Measurements from ENCODE around the gene LETM1. TPM values are rescaled to one million over a fixed set of nuclear protein-coding genes. Genes with fewer than 3 reads are reported as not detected.

The LETM1 gene
- total RNA-seq, 1 experiment from 2014 or later: 67.3 TPM

GRCh38 chr4:1794809-1795298 is 61.1 kb downstream of the LETM1 start:
- TF ChIP-seq ELF1 (IDR thresholded peaks at IDR 0.05; ENCODE audit: borderline replicate concordance, low read depth) (no peak), ZFX (IDR thresholded peaks at IDR 0.05) (peak; percentile 29; the same call in 1 of the 2 replicates)
- H3K9me2 ChIP-seq (ENCODE audit: insufficient read depth): no peaks in the 10 kb centered on the region
- CTCF ChIA-PET: interaction anchor here (0.6 to 0.7 kb wide), 2 partner anchors 10 to 254 kb away, joined by 3 to 4 read pairs; no protein-coding TSS in a partner anchor
- BruUV-seq (replicated peaks): no TSS peak
- intact Hi-C loops (cut with micrococcal nuclease): no loop called here
- no peak for DNase-seq (ENCODE audit: low read depth, low spot score)
- POLR2A ChIA-PET: interaction anchor here (1.7 kb wide), 1 partner anchor 27 kb away, joined by 5 read pairs; no protein-coding TSS in a partner anchor
- H3K9me3 ChIP-seq (ENCODE audit: control insufficient read depth in 1 of 2, insufficient read depth in 1 of 2, low read depth in 1 of 2, low read length in 2 of 2): no peaks in the 10 kb centered on the region
- peak overlapping the region; percentile 61 to 80 for H3K4me3 ChIP-seq (replicated peaks in 1 of 2; ENCODE audit: low read depth in 1 of 2, low read length in 2 of 2)
- RAD21 ChIA-PET (ENCODE audit: low non-redundant PET in 1 of 2, low total read pairs in 2 of 2, uncharacterized antibody in 2 of 2, unreplicated experiment in 2 of 2): no interaction called here
- peak overlapping the region; percentile 68 for H3K9ac ChIP-seq (ENCODE audit: low read length)
- H3K27me3 ChIP-seq (ENCODE audit: insufficient read depth, low read length): no peaks in the 10 kb centered on the region
- no peaks in the 10 kb centered on the region for H4K20me1 ChIP-seq (ENCODE audit: insufficient read depth)
- peak overlapping the region; percentile 98 for H3K4me2 ChIP-seq (ENCODE audit: low read length)
- peaks cover 15% of the 10 kb centered on the region; the same call in 1 of the 2 replicates for H3K79me2 ChIP-seq (ENCODE audit: insufficient read depth, low read length)
- H2AFZ ChIP-seq (ENCODE audit: low read depth, low read length, poor library complexity, severe bottlenecking): no peak overlapping the region
- peak; percentile 16 for ATAC-seq
- peaks cover 0 to 4% of the 10 kb centered on the region in 2 experiments; a peak in 1 of 4 replicates for H3K36me3 ChIP-seq (ENCODE audit: control insufficient read depth in 1 of 2, insufficient read depth in 2 of 2, low read length in 2 of 2)
- H3K4me1 ChIP-seq (ENCODE audit: control insufficient read depth in 1 of 2, insufficient read depth in 2 of 2, low read length in 2 of 2): peaks cover 6 to 19% of the 10 kb centered on the region in 2 experiments; a peak in 3 of 4 replicates
- H3K27ac ChIP-seq (ENCODE audit: low read depth, low read length): peak overlapping the region; percentile 75; the same call in 1 of the 2 replicates

GRCh38 chr4:1793940-1794808 is 61.8 kb downstream of the LETM1 start:
- ChIA-PET RAD21 (ENCODE audit: low non-redundant PET in 1 of 2, low total read pairs in 2 of 2, uncharacterized antibody in 2 of 2, unreplicated experiment in 2 of 2) (no interaction called here), CTCF (no interaction called here), POLR2A (interaction anchor here (1.7 kb wide), 1 partner anchor 26 kb away, joined by 5 read pairs; no protein-coding TSS in a partner anchor)
- H3K36me3 ChIP-seq (ENCODE audit: control insufficient read depth in 1 of 2, insufficient read depth in 2 of 2, low read length in 2 of 2): peaks cover 0 to 4% of the 10 kb centered on the region in 2 experiments; a peak in 1 of 4 replicates
- H3K4me2 ChIP-seq (ENCODE audit: low read length): peak overlapping the region; percentile 98
- BruUV-seq (replicated peaks): no TSS peak
- H3K27me3 ChIP-seq (ENCODE audit: insufficient read depth, low read length): no peaks in the 10 kb centered on the region
- H4K20me1 ChIP-seq (ENCODE audit: insufficient read depth): no peaks in the 10 kb centered on the region
- DNase-seq (ENCODE audit: low read depth, low spot score): no peak
- H3K4me3 ChIP-seq (replicated peaks in 1 of 2; ENCODE audit: low read depth in 1 of 2, low read length in 2 of 2): peak overlapping the region; percentile 61 to 80
- peak overlapping the region; percentile 75; the same call in 1 of the 2 replicates for H3K27ac ChIP-seq (ENCODE audit: low read depth, low read length)
- ATAC-seq: peak; percentile 18
- H3K9me2 ChIP-seq (ENCODE audit: insufficient read depth): no peaks in the 10 kb centered on the region
- intact Hi-C loops (cut with micrococcal nuclease): no loop called here
- peaks cover 15% of the 10 kb centered on the region; the same call in 1 of the 2 replicates for H3K79me2 ChIP-seq (ENCODE audit: insufficient read depth, low read length)
- TF ChIP-seq RAD21 (IDR thresholded peaks at IDR 0.05; ENCODE audit: low read depth): no peak
- peak; percentile 39; the same call in 1 of the 2 replicates for TF ChIP-seq EGR1 (IDR thresholded peaks at IDR 0.05; ENCODE audit: low read depth)
- peaks cover 6 to 19% of the 10 kb centered on the region in 2 experiments; a peak in 3 of 4 replicates for H3K4me1 ChIP-seq (ENCODE audit: control insufficient read depth in 1 of 2, insufficient read depth in 2 of 2, low read length in 2 of 2)
- peak overlapping the region; percentile 68 for H3K9ac ChIP-seq (ENCODE audit: low read length)
- no peak overlapping the region for H2AFZ ChIP-seq (ENCODE audit: low read depth, low read length, poor library complexity, severe bottlenecking)
- H3K9me3 ChIP-seq (ENCODE audit: control insufficient read depth in 1 of 2, insufficient read depth in 1 of 2, low read depth in 1 of 2, low read length in 2 of 2): no peaks in the 10 kb centered on the region
